Measurements from ENCODE around the gene TEAD1.

The TEAD1 gene

DNA sequence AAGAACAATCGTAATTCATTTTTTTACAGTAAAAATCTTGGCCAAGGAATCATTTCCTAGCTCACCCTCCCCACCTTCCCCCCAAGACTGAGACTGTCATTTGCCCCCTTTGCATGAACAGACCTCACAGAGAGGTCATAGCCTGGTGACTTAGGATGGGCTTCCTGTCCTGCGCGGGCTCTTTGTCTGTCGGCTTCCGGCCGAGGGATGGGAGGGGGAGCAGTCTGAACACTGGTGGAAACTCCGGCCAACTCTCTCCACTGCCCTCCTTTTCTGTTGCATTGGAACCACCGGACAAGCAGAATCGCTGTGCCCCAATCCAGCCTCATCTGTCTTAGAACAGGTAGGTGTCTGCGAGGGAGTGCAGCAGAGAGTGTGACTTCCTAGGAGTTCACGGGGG lies 41.7 kb downstream of the TEAD1 start:
- DNase-seq = no peak

DNA sequence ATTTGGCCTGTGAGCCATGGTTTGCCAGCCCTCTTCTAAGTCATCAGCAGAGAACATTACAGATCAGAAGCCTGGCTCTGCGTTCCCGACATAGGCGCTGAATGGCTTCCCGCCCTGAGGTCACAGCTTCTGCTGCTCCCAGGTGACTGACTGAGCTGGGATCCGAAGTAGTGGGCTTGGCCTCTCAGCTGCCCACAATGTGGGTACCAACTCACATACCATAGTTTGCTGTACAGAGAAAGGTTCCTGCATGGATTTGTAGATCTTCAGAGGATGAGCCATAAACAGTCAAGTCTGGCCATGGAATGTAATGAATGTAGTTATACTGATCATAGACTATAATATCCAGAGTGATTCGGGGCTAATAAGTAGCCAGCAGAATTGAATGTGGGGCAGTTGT lies 42.6 kb downstream of the TEAD1 start:
- no peak for DNase-seq

DNA sequence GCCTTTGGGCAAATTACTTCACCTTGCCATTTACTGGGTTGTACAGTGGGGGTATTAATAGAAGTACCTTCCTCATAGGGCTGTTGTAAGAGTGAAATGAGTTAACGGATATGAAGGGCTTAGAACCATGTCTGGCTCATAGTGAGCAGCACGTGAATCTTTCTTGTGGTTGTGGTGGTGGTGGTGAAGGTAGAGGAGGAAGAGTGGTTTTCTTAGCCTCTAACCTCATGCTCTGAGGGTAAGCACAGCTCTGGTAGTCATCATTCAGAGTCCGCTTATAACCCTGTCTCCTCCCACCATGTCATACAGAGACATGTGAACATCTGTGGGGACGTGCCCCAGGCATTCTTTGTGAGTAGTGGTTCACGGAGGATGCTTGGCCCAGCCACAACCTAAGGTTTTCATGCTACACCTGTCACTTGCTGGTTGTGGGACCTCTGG lies 43.6 kb downstream of the TEAD1 start:
- DNase-seq = no peak

DNA sequence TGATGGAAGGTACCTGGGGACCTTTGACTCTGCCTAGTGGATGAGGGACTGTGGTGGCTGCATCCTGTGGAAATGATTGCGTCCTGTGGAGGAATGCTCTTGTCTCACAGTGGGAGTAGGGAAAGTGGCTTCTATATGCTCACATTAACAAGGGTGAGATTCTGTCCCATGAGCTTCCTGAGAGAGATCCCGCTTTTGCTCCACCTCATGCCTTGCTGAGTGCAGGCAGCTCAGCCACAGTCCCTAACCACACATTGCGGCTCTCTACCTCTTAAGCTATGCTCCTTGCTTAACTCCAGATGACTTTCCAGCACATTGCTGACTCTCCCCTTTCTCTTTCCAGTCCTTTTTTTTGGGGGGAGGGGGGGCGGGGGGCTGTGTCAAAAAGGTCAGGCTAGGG lies 45.0 kb downstream of the TEAD1 start:
- DNase-seq = no peak

DNA sequence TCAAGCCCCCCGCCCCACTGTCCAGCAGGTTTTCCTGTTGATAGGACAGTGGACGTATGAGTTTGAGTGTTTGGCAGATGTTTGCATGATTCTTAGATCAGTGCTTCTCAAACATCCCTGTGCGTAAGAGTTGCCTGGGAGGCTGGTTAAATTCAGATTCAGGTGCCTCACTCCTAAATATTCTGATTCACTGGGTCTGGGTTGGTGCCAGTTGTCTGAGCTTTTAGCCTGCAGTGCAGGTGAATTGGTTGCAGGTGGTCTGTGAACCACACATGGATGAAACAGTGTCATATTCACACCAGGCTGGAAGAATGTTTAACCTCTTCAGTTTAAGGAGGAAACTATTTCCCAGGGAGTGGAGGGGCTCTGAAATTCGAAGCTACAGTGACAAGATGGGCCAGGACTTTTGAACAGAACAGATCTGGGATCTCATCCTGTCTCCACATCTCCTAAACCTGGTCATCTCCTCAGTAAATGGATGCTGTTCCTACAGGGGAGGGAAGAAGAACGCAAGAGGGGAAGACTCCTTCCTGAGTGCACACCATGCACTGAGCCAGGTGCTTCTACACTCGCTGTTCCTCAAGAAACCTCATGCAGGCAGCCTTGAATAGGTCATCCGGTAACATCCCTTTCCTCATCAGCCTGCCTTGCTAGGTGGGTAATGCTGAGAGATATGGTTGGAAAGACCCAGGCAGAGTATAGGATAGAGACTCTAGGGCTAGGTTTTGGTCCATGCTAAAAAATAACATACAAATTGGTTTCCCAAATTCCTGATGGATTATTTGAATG lies 47.8 kb downstream of the TEAD1 start:
- no peak for DNase-seq

DNA sequence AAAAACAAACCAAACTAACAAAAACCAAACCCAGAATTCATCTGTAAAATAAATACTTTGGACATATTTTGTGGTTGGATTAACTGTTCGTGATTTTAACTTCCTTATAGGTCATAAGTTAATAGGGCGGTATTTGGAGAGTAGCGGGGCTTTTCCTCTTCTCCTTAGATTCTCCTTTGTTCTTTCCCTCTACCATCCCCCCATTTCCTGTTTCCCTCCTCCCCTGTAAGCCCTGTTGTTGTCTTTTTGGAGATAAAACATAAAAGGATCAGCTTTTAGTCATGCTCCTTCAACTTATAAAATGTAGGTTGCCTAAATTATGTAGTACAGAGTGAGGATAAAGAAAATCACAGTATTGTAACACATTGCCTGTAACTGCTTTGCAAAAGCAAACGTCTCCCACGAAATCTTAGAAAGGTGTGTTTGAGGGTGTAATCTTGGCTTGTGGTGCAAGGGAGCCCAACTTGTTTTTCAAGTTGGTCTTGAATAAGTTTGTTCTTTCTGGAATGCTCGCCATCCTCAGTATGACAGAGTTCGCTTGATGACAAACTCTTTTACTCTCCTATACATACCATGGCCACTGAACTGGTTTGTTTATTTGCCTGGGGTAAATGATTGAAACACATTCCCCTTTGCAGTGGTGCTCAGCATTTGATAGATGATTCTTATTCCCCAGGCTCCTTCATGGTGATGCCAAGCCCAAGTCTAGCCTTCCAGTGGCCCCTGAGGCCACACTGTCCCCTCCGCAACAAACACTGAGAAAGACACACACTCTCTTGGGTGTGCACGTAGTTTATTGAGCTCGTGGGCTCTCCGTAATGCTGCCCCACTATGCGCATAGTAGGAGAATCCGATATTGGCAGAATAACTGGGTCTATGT lies 49.4 kb downstream of the TEAD1 start:
- DNase-seq = no peak

DNA sequence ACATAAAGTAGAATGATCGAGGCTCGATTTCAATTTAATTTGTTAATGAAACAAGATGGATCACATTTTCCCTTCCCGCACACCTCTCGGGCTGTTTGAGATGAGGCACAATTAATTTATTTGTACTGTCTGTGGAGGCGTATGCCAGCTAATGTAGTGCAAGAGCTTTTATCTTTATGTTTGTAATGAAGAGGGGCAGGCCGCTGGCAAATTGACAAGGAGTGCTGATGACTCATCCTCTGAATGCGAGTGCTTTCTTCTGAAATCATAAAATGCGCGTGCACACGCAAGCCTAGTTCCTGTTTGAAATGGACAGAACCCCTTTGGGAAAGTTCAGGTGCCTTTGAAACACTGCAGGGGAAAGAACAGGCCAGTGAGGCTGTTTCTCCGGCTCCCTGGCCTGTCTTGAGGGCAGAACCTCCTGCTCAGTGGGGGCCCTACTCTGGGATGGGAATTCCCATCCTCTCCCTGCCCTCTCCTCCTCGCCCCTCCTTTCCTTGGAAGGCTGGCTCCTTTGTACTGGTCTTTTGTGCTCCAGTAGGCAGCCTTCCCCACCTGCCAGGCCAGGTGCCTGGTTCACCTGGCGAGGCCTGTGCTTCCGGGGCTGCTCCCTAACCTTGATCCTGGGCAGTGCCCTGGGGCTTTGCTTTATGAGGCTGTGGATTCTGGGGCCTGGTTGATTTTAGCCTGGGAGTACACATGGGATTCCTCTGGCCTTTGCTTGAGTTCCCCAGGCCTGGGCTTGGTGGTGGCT lies 50.3 kb downstream of the TEAD1 start:
- DNase-seq = peak; percentile 17

DNA sequence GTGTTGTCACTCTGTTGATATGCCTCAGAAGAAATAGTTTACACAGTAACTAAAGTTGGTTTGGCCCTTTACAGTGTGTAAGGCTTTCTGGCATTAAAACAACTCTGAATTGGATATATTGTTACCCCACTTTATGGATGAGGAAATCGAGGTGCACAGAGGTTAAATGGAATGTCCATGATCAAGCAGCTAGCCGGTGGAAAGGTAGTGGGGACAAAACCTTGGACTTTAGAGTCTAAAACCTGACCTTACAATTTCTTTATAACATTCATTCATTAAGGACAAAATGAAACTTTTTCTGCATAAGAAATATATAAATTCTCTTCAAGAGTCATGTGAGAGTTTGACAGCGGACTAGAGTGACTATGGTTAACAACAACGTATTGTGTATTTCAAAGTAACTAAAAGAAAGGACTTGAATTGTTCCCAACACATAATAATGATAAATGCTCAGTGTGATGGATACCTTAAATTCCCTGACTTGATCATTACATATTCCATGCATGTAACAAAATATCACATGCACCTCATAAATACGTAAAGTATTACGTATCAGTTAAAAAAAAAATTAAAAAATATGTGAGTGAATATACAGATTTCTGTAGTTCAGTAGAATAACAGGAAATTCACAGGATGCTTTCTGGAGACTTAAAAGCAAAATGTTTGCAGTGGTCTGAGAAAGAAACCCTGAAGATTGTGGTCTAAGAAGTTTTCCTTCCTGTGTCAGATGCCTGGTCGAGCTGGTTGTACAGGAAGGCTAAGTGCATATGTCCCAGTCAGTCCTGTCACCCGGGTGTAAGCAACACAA lies 51.0 kb downstream of the TEAD1 start:
- DNase-seq = no peak

DNA sequence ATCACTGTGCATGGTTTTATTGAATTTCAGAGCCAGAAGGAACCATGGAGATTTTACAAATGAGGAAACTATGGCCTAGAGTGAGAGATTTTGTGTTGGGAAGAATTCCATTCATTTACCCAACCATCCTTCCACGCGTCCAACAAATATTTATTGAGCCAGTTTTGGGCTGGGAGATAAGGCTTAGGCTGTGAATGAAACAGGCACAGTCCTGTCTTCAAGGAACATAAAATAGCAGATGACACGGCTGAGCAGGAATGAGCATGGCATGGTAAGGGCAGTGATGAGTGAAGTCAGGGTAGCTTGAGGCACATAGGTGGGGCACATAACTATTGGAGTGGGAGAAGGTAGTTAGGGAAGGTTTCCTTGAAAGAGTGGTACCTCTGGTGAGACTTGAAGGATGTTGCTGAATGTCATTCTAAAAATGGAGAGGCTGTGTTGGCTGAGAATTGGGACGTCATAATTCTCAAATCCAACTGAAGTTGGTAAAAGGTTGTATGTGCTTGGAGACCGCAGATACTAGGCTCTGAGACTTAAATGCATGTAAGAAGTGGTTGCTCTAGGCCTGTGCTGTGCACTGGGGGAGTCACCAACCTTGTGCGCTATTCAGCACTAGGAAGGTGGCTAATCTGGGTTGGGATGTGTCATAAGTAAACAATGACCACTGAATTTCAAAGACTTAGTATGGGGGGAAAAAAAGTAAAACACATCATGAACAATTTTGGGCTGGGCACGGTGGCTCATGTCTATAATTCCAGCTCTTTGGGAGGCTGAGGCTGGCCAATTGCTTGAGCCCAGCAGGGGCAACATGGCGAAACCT lies 51.9 kb downstream of the TEAD1 start:
- no peak for DNase-seq

DNA sequence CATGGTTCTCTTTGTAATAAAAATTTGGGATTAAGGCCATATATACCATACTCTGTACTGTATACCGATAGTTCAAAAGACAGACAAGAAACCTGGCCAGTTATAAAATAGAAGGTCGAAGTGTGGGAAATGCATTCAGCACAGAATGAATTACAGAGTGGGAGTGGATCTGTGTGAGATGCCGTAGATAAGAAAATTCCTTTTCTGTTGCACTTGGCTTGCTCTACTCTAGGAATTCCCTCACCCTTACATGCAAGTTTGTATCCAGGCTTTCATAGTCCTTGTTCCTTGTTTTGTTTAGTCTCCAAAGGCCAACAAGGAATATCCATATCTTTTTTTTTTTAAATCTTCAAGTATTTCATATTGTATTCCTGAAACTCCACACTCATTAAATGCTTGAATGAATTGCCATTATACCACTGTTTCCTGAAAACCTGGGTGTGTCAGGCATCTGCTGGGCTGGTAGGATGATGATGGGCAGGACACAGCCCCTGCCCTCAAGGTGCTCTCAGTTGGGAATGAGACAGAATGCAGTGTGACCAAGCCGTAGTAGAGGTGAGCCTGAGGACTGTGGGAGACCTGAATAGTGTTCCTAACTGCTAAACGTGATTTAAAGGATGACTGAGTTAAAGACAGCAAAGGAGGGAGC lies 53.5 kb downstream of the TEAD1 start:
- DNase-seq = no peak

DNA sequence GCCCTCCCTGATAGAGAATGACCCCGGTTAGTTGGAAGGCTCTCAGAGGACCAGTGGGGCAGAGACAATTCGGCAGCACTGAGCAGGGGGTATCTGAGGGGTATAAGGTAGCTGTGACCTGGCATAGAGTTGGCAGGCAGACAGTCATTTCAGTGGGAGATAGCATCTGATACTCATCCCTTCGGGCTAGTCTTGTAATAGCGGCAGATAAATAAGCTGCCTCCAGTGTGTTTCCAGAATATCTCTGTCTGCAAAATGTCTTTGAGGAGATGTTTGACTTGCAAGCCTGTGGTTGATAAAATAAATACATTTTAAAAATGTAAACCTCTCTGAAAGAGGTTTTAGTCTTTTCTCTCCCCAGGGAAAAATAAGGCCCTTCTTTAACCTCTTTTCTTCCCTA lies 54.2 kb downstream of the TEAD1 start:
- no peak for DNase-seq

DNA sequence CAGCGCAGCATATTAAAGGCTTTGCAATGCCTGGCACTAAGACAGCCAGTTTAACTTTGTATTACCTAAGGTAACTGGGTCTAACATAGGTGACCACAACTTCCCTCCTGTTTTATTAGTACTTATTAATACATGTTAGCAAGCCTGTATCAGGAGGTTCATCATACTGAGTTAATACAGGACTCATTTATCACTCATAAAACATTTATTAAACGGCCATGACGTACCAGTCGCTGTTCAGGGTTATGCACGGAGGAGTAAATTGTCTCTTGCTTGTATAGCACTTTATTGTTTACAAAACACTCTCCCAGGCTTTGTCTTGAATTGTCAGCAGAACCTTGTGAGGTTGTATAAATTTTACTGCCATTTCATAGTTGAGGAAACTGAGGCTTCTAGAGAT lies 55.7 kb downstream of the TEAD1 start:
- no peak for DNase-seq

DNA sequence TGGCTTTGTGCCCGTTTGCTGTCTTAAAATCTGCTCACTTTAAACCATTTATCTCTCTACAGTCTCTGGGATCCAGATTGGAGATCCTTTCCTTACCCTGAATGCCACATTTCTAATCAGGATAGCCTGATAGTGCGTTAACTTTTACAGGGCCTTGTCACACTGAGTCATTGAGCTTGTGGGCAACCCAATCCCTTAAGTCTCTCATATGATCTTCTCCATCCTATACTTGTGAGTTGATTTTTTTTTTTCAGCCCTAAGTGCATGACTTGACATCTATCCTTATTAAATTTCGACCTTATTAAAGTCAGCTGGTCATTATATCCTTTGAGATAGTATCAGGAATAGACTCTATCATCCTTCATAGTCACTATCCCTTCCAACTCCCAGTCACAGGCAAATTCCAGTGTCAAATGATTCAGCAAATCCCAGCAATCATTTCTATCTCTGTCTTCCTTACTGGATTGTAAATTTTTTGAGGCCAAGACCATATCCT lies 57.7 kb downstream of the TEAD1 start:
- DNase-seq = no peak

DNA sequence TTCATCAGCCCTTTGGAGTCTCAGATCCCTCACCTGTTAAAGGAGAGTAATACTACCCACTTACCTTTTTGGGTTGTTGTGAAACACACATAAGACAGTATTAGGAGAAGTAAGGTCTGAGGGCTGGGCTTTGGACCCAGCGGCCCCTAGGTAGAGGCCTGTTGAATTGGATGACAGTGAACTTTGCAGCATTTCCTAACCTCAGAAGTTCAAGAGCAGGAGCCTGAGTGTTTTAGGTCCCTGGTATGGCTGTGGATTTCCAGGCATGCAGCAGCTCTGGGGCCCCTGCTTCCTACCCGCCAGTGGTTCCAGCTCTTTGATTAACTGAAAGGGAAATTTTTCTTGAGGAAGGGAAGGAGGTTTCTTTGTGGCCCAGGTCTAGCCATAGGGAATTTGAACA lies 58.9 kb downstream of the TEAD1 start:
- no peak for DNase-seq

DNA sequence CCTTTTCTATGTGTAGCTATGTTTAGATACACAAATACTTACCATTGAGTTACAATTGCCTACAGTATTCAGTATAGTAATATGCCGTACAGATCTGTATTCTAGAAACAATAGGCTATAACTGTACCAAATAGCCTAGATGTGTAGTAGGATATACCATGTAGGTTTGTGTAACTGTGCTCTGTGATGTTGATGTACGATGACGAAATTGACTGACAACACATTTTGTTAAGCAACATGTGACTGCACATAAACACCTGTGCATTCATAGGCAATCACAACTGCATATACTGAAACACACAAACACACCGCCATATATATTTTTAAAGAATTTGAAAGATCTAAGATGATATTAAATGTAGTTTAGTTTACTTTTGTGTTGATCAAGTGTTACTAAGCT lies 60.4 kb downstream of the TEAD1 start:
- no peak for DNase-seq

DNA sequence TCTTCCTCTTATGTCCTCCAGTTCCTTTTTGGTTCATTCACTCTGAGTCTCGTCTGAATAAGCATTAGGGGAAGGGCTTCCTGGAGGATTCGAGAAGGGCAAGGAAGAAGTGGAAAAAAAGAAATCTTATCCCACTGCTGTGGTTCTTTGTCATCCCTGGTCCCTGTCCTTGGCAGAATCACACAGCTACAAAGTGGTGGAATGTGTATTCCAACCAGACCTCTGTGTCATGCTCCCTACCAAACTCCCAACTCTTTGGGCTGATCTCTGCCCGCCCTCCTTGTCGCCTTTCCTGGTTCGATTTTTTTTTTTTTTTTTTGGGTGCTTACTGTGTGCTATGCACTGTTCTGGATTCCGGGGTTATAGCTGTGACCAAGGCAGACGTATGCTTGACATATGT lies 61.0 kb downstream of the TEAD1 start:
- no peak for DNase-seq

DNA sequence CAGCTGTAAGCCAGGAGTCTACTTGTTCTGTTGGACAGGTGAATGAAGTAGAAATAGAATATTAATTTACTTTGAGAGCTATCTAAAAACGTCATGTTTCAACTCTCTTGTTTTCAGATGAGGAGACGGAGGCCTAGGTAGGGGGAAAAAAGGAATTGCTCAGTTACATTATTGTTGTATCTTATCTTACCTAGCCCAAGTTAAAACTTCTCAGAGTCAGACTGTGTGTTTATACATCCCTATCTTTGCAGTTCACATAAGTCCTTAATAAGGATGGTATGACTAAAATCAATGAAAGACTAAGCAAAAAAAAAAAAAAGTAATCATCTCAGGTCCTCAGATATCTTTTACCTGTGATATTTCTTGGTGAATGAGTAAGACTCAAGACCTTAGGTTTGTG lies 62.8 kb downstream of the TEAD1 start:
- DNase-seq = no peak

DNA sequence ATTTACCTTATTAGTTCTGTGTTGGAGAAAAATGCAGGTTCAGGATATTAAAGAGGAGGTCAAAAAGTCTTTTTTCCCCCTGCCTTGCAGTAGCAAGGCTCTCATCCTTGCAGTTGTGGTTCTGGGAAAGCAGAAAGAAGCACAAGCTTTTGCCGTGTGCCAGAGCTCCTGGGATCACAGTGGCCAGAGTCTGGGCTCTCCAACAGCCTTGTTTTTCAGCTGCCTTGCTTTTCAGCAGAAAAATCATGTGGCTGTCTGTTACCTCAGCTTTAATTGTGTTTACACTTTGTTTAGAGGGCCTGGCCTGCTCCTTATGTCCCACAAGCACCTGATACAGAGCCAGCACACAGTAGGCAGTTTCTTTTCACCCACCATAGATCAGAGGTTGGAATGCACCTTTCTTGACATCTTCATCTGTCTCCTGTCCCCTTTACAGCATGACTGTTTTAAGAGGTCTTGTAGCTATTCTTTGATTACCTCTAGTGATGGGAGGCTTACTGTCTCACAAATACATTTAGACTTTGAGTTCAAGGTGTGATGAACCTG lies 67.5 kb downstream of the TEAD1 start:
- DNase-seq = no peak

DNA sequence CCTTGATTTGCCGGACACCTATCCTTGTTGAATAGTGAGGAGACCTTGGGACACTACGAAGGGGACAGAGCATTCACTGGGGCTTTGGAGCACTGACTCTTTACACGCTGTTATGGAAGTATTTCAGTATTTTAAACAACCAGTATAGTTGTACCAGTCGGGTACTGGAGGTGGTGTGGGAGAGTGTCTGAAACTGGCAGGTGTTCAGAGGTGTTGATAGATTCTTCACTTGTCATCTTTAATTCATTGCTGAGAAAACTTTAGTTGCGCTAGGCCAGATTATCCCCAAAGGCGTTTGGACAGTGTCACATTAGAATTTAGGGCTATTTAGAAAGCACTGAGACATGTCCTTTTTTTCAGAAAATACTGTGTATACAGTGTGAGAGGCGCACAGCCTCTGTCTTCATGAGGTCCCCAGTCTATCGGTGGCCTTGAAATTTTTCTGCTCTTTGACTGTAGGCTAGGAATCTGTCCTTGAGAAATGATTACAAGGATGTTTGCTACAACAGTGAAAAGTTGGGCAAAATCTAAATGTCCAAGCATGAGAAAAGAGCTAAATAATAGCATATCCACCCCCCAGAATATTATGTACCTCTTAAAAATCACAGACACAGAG lies 69.7 kb downstream of the TEAD1 start:
- no peak for DNase-seq

DNA sequence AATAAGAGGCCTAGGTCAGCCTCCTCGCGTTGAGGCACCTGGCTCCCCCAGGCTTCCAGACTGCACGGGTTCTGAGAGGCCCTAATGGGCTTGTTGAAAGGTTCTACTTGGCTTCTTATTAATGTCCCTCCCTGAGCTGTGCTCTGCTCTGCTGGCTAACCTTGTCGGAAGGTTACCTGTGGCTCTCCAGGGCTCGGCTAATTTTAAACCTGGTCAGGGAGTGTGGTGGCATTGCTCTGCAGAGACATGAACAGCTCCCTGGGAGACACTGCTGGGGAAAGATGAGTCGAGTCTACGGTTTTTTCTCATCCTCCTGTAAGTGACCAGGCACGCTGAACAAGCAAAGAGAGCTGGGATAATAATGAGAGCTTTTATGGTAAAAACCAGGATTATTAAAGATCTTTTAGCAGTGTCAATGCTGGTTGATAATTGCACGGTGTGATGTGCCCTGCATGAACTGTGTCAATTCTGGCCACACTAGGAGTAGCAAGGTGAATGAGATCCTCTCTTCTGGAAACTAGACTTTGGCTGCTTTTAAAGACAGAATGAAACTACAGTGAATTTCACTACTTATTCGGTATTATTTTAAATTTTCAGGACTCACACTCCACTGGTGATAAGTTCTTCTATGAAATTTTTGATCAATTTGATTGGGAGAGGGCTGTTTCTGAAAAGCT lies 70.7 kb downstream of the TEAD1 start:
- no peak for DNase-seq
